Embryonic facial prominence (tissue), 1 donor: Measurements from ENCODE around the gene NBPF9.
"Not testable (repeated sequence)": the region's sequence is repeated elsewhere in the genome, so short reads cannot be mapped to it uniquely, and the experiment has no call there.

Source experiments
- DNase-seq: peaks from one replicate; pipeline ENCODE4 v3.0.0-alpha.2; 2016; ENCODE audit errors: extremely low spot score

Gene NBPF9

GRCh38 chr1:149012599-149012998 is 90.8 kb downstream of the NBPF9 start:
- DNase-seq, result not testable (repeated sequence)

GRCh38 chr1:149009761-149010160 is 93.6 kb downstream of the NBPF9 start:
- not testable (repeated sequence) for DNase-seq

GRCh38 chr1:149008769-149009168 is 94.6 kb downstream of the NBPF9 start:
- not testable (repeated sequence) for DNase-seq

- not testable (repeated sequence) for DNase-seq
These were observed 95.0 kb downstream of the NBPF9 start for GRCh38 chr1:149008326-149008725.
